Measurements from ENCODE around the gene ATP1A2.

DNA sequence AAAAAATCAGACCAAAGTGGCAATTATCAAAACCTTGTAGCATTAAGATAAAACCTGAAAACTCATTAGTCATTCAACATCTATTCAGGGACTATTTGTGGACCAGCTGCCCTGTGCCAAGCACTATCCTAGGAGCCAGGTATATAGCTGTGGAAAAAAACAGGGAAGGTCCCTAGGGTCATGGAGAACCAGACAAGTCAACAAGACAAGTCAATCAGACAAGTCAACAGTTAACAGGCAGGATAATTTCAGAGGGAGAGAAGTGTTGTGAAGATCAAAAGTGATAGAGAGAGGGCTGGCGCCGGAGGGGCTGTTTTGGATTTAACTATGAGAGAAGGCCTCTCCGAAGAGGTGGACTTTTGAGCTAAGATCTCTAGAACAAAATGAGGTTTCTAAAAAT is 32.6 kb downstream of the ATP1A2 start:
- TF ChIP-seq FOS (IDR thresholded peaks at IDR 0.05; ENCODE audit: borderline replicate concordance, insufficient read depth, low read length): no peak
- TF ChIP-seq, protein P1, sequence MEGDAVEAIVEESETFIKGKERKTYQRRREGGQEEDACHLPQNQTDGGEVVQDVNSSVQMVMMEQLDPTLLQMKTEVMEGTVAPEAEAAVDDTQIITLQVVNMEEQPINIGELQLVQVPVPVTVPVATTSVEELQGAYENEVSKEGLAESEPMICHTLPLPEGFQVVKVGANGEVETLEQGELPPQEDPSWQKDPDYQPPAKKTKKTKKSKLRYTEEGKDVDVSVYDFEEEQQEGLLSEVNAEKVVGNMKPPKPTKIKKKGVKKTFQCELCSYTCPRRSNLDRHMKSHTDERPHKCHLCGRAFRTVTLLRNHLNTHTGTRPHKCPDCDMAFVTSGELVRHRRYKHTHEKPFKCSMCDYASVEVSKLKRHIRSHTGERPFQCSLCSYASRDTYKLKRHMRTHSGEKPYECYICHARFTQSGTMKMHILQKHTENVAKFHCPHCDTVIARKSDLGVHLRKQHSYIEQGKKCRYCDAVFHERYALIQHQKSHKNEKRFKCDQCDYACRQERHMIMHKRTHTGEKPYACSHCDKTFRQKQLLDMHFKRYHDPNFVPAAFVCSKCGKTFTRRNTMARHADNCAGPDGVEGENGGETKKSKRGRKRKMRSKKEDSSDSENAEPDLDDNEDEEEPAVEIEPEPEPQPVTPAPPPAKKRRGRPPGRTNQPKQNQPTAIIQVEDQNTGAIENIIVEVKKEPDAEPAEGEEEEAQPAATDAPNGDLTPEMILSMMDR (IDR thresholded peaks at IDR 0.05; ENCODE audit: extremely low read depth in 1 of 2, insufficient read depth in 1 of 2, low read depth in 1 of 2, low read length in 2 of 2): no peak
- no peak for TF ChIP-seq EZH2 (IDR thresholded peaks at IDR 0.05; ENCODE audit: borderline replicate concordance, low read depth, low read length, severe bottlenecking)
- TF ChIP-seq POLR2A (IDR thresholded peaks at IDR 0.05; ENCODE audit: low read depth, low read length): no peak
- TF ChIP-seq, protein P2, sequence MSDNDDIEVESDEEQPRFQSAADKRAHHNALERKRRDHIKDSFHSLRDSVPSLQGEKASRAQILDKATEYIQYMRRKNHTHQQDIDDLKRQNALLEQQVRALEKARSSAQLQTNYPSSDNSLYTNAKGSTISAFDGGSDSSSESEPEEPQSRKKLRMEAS (IDR thresholded peaks at IDR 0.05; ENCODE audit: insufficient read depth, insufficient read length): no peak
- TF ChIP-seq JUN (IDR thresholded peaks at IDR 0.05; ENCODE audit: borderline replicate concordance, insufficient read depth, insufficient read length, low read depth): no peak

Measured in endothelial cell of umbilical vein (primary cell).